GM19328 (cell line): ENCODE data around the gene SYN1.
"Not testable (repeated sequence)": the region's sequence is repeated elsewhere in the genome, so short reads cannot be mapped to it uniquely, and the experiment has no call there.

ENCODE experiments used
- ATAC-seq: cut with Tn5 transposase; IDR thresholded peaks from one replicate; pipeline ENCODE4 v1.9.1; 2021; ENCODE audit warnings: mild to moderate bottlenecking, moderate library complexity; ENCODE audit not compliant: unreplicated experiment

SYN1 gene

DNA sequence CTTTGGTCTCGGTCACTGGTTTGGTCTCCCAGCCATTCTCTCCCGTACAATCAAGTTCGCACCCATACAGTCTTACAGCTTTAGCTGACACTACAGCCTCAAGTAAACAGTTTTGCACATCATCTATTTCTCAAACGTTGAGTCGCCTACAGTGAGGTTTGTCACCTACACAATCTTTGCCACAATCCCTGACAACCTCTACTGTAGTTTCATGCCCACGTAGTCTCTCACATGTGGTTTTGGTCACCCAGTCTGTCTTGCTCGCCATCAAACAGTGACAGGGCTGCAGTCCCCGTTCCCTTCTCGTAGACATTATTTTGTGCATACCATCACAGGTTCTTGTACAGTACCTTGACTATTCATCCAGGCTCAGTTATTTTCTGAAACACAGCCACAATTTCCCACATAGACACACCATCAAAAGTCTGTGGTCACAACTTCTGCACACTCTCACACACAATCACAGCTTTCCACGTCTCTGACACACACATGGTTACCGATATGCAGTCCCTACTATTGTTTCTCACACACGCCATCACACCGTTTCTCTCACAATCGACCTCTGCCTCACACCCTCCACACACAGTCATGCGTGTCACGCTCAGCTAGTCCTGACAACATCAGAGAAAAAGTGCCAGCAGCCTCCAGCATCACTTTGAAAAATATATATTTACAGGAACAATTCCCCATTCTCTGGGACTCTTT is 15.4 kb upstream of the SYN1 start:
- no peak for ATAC-seq

DNA sequence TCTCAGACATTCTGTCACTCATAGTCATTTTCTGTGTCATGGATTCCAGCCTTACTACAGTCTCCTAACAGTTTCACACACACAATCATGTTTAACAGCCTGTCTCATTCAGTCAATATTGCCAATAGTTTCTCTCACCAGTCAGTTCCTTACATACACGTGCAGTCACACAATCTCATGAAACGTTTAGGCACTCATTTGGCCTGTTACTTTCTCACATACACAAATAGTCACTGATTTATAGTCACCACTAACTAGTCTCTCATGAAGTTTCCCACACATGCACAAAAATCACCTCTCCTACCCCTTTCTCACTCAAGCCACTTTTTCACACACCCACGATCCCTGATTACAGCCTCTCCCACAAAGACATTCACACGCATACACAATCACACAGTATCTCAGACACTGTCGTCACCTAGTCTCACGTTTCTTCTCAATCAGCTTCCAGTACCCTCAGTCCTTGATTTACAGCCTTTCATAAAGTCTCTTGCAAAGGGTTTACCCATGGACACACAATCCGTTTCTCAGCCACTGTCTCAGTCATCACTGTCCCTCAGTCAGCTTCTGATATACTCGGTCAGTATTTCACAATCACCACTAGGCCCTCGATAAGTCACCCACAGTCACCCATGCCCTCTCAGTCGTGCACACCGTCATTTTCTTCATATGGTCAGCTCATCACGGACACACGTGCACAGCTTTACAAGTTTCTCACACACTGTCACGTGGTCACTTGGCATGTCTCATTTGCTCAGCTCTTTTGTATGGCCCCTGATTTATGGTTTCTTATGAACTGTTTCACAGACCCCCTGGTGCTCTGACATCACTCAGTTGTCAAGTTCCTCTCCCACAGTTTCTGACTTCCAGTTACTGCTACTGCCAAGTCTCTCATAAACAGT is 14.3 kb upstream of the SYN1 start:
- no peak for ATAC-seq

DNA sequence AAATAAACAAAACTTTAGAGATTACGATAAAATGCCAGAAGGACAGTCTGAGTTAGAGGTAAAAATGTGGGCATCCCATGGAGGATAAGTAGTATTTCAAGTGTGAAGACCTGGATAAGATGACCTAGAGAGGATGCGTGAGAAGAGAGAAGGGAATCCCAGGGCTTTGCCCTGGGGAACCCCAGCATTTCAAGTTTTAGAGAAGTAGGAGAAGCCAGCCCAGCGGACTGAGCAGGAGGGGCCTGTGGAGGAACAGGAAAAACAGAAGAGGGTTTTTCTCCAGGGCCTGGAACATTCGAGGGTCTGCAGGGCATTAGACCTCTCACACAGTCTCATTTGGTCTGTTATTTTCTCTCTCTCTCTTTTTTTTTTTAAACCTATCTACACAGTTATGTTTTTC is 13.0 kb upstream of the SYN1 start:
- no peak for ATAC-seq

DNA sequence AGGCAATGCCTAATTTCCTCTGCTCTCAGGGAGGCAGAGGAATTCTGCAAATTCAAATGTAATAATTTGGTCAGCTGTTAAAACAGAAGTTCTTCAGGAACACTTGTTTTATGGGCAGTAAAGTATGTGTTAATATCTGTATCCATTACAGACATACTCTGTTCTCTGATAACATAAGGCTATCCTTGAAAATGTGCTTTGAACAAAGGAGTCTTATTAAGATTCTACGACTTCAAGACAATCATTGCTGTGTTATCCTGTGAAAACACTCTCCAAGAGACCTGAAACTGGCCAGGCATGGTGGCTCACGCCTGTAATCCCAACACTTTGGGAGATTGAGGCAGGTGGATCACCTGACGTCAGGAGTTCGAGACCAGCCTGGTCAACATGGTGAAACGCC is 12.0 kb upstream of the SYN1 start:
- no peak for ATAC-seq

DNA sequence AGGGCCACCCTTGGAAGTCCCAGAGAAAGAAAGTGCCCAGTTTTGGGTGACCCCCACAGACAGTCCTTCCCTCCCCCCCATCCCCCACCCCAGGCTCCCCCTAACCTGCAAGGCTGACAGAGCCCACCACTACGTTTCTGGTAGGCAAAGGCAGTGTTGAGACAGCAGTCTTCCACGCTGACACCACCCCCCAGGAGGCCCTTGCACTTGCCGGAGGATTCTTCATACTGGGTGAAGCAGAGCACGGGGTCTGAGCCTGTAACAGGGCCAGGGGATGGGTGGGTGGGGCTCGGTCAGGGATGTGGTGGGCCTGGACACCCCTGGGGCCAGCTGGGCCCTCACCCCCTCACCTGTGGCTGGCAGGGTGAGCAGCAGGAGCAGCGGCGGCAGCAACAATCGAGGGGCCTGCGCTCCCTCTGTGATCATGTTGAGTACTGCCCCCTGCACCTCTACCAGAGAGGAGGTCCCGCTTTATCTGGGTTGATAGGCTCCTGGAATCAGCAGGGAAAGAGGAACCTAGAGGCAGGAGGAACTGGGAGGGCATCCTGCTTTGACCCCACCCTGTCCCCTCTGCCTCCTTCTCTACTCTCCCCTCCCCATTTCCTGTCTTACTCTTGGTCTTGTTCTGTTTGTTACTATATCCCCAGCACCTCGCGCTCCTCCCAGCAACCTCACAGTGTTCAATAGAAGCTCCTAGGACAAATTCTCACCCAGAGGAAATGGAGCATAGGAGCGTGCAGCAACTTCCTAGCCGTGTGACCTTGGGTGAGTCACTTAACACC is 10.0 kb upstream of the SYN1 start, which contains the start of gene CFP:
Gene CFP (minus strand): TSS at position 512 of the 782 bp plus-strand sequence. CDS start 86 bp downstream, at position 426.
- ATAC-seq, result no peak

DNA sequence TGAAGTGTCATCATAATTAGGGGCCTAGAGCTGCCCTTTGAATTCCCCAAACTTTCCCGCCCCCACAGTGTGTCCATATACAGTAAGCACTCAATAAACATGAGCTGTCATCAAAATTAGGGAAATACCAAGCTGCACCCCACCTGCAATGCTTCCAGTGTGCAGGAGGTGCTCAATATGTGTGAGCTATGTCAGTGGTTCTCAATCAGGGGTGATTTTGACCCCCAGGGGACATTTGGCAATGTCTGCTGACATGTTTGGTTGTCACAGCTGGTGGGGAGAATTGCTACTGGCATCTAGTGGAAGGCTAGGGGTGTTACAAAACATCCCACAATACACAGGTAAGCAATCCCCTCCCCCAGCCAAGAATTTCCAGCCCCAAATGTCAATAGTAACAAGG is 9.3 kb upstream of the SYN1 start:
- no peak for ATAC-seq

DNA sequence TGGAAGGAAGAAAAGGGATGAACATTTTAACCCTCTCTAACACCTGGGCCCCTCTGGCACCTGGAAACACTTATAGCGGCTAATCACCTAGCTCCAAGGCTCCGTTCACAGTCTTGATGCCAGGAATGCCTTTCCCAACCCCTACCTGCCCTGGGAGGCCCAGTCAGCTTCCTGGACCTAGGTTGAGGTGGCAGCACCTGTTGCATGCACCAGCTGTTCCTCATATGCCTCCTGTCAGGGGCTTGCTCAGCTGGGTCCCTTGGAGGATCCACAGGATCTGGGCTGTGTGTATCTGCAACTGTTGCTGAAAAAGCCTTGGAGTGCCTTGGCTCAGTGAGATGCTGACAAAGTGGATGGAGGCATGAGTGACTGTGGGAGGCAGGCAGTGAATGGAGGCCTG is 5.7 kb upstream of the SYN1 start:
- no peak for ATAC-seq

DNA sequence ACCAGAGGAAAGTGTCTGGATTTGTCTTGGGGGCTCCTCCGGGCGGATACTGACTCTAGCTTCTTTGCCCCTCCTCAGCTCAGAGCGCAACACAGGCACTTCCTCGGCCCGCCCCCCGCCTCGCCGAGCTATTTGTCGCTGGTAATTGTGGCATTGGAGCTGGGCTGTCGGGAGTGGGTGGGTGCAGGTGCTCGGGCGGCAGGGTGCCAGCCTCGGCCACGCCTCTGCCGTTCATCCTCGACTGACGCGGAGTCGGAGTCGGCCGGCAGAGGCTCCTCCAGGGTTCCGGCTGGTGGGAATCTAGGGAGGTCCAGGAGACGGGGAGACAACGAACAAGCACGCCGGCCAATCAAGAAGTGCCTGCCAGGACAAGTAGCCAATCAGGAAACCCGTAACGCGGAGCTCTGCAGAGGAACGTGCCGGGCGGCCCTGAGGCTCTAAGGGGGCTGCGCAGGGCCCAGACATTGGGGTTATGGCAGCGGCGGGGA is 3.9 kb upstream of the SYN1 start:
- ATAC-seq, result no peak

DNA sequence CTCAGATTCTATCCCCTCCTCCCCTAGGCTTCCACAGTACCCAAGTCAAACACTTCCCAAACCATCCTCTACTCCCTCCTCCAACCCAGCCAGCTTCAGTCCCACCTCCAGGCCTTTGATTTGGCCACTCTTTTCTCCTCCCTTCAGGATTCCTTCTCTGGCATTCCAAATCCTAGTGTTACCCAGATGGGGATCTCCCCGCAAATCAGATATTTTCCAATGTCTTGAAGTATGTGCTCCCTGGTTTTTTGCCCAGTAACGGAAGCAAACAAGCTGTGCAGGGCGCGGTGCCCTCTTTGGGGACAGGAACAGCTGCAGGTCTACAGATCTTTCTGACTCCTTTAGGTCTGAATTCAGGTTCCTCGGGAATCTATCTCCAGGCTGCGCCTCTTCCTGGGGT is 2.2 kb upstream of the SYN1 start:
- ATAC-seq, result no peak

DNA sequence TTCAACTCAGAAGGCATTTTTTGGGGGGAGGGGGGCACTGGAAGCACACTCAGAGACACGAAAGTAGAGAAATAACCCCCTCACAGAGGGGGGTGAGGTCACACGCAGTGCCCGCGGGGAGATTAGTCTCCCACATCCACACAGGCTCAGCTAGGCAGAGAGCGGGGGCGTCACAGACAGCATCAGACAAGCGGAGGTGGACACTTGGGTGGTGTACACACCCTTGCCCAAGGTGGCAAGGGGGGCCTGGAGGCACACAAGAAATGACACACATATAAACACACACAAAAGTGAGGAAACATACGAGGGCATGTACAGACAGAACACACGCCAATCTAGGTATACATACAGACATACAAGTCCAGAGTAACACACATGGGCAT is 637 bp upstream of the SYN1 start:
- no peak for ATAC-seq

DNA sequence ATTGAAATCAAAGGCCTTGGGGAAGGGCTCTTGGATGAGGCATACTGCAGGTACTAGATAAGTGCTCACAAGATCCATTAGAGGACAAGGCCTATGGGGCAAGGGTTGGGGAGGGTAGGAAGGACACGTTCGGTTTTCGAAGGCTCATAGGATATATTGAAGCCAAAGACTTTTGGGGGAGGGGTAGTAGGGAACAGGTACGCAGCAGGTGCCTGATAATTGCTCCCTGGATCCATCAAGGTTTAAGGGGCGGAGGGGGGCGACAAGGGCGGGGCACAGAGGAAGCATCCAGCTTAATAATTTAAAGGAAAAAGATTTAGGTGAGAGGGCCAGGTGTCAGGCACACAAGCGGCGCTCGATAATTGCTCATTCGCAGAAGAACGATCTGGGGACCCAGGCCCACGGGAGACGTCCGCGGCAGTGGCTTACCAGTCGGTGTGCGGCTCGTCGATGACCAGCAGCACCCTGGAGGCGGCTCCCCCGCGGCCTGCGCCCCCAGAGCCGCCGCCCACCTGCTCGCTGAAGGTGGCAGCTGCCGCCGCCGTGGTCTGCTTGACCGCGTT is 653 bp downstream of the SYN1 start:
- ATAC-seq, result no peak

DNA sequence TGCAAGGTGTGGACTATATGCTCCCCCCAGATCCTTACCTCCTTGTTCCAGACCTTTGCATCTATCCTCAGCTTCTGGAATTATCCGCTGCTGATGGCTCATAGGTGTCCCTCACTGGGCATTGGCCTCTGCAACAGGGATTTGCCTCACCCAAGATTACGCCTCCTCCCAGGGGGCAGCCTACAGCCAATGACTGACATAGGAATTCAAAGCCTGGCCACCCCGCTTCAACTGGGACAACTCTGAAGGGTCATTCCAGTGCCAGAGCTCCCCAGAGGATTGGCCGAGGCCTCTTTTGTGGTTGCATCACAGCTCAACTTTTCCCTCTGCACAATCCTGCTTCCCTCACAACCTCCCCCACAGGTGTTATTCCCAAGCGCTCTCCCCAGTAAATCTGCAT is 5.0 kb downstream of the SYN1 start:
- ATAC-seq, result no peak

DNA sequence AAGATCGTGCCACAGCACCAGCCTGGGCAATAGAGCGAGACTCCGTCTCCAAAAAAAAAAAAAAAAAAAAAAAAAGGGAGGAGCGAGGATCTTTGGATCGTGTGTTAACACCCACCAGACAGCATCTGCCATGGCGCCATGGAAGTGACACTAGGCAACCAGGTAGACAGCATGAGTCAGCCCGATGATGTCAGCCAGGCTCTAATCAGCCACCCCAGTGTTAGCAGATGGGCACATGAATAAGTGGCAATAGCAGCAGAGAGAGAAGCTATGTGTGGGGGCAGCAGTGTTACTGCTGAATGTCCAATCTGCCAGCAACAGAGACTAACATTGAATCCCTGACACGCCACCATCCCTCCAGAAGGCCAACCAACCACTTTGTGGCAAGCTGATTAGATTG is 6.6 kb downstream of the SYN1 start:
- ATAC-seq, result no peak

DNA sequence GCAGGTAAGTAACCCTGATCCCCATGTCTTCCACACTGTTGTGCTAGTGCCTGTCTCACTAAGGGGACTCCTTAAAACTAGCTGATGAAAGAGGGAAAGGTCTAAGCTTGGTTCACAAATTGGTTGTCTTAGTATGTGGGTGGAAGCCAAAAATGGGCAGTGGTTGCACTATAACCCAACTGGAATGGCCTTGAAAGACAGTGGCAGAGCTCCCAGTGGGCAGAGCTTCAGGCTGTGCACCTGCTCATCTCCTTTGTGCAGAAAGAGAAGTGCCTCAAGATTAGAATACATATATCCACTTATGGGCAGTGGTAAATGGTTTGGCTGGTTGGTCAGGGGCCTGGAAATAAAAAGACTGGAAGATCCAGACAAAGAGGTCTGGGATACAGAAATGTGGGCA is 7.2 kb downstream of the SYN1 start:
- no peak for ATAC-seq

DNA sequence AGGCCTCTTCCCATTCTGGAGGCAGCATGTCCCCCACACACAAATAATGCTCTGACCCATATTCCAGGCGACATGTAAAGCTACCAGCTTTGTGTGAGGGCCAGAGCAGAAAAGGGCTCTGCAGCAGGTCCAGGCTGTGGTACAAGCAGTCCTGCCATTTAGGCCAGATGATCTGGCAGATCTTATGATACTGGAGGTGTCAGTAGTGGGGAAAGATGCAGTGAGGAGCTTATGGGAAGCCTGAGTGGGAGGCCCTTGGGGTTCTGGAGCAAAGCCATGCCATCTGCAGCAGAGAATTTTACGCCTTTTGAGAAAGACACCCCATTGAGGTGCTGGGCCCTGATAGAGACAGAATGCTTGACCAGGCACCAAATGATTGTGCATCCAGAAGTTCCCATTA is 7.7 kb downstream of the SYN1 start:
- no peak for ATAC-seq

DNA sequence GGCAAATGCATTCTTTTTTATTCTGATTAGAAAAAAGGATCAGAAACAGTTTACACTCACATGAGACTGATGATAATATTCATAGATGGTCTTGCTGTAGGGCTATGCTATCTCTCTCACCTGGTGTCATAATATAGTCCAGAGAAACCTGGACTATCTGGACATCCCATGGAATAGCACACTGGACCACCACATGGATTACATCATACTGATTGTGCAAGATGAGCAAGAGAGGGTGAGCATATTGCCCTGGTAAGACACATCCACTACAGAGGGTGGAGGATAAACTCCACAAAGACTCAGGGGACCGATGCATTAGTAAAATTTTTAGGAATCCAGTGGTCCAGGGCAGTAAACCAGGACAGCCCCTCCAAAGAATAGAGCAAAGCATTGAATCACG is 8.2 kb downstream of the SYN1 start:
- ATAC-seq, result no peak

DNA sequence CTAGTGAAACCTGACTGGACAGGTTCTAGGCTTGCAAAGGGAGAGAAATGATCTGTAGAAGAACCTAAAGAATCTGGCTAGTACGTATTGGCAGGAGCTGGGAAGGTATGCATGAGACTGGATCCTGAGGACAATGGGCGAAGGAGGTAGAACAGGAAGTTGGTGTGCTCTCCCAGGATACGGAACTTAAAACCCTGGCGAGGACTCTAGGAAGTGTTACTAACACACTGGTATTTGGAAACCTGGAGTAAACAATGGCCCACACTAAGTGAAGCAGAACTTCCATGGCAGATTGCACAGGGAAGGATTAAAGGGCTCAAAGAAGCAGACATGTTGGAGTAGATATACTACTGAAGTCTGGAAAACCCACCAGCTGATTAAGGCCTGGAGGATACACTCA is 9.1 kb downstream of the SYN1 start:
- no peak for ATAC-seq

DNA sequence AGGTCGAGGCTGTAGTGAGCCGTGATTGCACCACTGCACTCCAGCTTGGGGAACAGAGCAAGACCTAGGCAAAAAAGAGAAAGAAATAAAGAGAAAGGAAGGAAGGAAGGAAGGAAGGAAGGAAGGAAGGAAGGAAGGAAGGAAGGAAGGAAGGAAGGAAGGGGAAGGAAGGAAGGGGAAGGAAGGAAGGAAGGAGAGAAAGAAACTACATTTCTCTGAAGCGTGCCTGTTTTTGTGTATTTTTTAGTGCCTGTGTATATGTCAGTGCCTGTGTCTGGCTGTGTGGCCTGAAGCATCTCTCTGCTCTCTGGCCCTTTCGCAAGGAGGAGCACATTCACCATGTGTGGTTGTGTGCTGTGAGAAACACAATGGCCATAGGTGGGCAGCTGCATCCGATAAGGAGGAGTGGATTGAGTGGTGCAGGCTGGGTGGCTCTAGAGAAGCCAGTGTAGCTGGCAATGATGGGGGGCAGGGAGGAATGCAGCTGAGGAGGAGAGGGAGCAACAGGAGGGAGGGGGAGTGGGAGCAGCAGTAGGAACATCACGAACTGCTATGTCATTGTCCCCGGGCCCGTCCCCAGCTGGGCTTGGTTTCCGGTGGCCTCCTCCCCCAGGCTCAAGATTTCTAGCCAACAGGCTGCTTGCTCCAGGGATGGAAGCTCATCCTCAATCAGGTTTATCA is 11.4 kb downstream of the SYN1 start:
- no peak for ATAC-seq

DNA sequence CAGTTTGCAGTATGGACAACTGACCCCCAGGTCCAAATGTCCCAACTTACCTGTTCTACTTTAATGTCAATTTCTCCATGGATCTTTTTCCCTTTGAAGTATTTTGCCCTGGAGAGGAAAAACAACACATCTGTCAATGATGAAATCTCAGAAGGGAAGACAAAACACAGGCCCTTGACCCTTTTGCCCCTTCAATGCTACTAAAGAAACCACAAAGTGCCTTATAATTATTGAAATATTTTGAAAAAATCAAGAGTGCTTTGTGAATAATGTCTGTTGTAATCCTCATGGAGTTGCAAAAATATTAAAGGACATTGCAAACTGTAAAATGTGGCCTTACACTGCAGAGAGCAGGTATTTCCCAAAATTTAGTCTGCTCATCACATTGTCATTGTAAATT is 12.6 kb downstream of the SYN1 start:
- ATAC-seq, result no peak

DNA sequence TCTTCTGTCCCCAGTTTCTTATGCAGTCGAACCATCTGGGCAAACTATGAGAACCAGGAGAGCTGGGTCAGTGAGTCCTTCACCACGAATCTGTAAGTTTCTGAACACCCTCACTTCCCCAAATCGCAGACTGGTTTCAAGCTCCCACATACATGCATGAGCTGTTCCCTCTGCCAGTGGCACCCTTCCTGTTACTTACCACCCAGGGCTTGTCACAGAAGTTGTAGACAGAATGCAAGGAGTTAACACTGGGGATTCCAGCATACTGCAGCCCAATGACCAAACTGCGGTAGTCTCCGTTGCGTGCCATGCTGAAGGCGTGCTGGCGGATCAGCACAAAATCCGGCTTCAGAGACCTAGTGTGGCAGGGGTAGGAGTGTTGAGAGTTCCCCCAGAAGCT is 14.6 kb downstream of the SYN1 start:
- ATAC-seq, result no peak

DNA sequence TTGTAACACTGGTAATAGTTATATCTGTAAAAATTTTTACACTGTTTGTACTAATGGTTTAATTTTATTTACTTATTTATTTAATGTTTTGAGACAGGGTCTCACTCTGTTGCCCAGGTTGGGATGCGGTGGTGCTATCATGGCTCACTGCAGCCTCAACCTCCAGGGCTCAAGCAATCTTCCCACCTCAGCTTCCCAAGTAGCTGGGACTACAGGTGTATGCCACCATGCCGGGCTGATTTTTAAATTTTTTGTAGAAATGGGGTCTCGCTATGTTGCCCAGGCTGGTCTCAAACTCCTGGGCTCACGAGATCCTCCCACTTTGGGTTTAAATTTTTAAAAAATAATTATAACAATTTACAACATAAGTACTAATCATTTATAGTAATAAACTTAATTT is 16.5 kb downstream of the SYN1 start:
- not testable (repeated sequence) for ATAC-seq
